KMS-11 (cell line): ENCODE measurements around the gene ECE1.

Experiments
- H2AFZ ChIP-seq: fragments of 200-600 bp; sonication (generic); 2 replicates; pipeline ENCODE4 v1.6.1; 2016; ENCODE audit warnings: antibody characterized with exemption, mixed run types, low read depth
- H3K27ac ChIP-seq: fragments of 200-600 bp; sonication (generic); 2 replicates; pipeline ENCODE4 v1.6.1; 2016; ENCODE audit warnings: mild to moderate bottlenecking, mixed run types
- H3K27me3 ChIP-seq: fragments of 200-600 bp; sonication (generic); 2 replicates; pipeline ENCODE4 v1.6.1; 2017; ENCODE audit warnings: mild to moderate bottlenecking, low read depth, mixed run types, moderate library complexity; ENCODE audit not compliant: insufficient read depth
- H3K36me3 ChIP-seq: fragments of 200-600 bp; sonication (generic); 2 replicates; pipeline ENCODE4 v1.6.1; 2017; ENCODE audit warnings: mild to moderate bottlenecking, mixed run types; ENCODE audit not compliant: insufficient read depth
- H3K4me1 ChIP-seq: fragments of 200-600 bp; sonication (generic); 2 replicates; pipeline ENCODE4 v1.6.1; 2016; ENCODE audit warnings: mild to moderate bottlenecking, low read depth, mixed run types; ENCODE audit not compliant: poor library complexity, severe bottlenecking
- H3K4me2 ChIP-seq: fragments of 200-600 bp; sonication (generic); 2 replicates; pipeline ENCODE4 v1.7.0; 2016; ENCODE audit warnings: mild to moderate bottlenecking, mixed run types
- H3K4me3 ChIP-seq: fragments of 200-600 bp; sonication (generic); IDR thresholded peaks from 2 replicates; pipeline ENCODE4 v1.6.1; 2017; ENCODE audit warnings: low read depth, low read length, mixed read lengths; ENCODE audit not compliant: insufficient read depth
- H3K79me2 ChIP-seq: fragments of 200-600 bp; sonication (generic); 2 replicates; pipeline ENCODE4 v1.6.1; 2016; ENCODE audit warnings: low read depth, mixed run types; ENCODE audit not compliant: insufficient read depth
- H3K9ac ChIP-seq: fragments of 200-600 bp; sonication (generic); 2 replicates; pipeline ENCODE4 v1.6.1; 2016; ENCODE audit warnings: mild to moderate bottlenecking, mixed run types
- H4K20me1 ChIP-seq: fragments of 200-600 bp; sonication (generic); 2 replicates; pipeline ENCODE4 v1.6.1; 2016; ENCODE audit warnings: mild to moderate bottlenecking, mixed run types; ENCODE audit not compliant: insufficient read depth
- TF ChIP-seq, protein P1 (sequence below): fragments of 200-600 bp; sonication (generic); conservative IDR thresholded peaks from 2 replicates; pipeline ENCODE4 v1.6.1; 2017; ENCODE audit warnings: low read depth, mild to moderate bottlenecking, antibody characterized with exemption, low read length, moderate library complexity, mixed read lengths

ECE1 gene

DNA sequence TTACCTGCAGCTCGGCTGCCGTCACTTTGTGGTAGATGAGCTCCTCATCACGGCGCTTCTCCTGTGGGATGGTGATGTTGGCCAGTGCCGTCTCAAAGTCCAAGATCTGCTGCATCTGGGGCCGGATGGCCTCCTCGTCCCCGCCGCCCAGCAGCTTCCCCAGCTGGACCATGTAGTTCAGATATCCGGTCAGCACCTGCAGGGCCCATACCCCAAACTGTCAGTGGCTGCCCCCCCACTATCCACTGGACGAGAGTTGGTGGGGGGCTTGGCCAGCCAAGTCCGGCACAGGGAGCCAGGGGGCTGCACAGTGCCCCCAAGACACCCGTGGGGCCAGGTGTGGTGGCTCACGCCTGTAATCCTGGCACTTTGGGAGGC is 34.3 kb downstream of the ECE1 start:
- H3K4me2 ChIP-seq: no peak overlapping the region
- H3K4me3 ChIP-seq: no peak overlapping the region
- TF ChIP-seq, protein P1, sequence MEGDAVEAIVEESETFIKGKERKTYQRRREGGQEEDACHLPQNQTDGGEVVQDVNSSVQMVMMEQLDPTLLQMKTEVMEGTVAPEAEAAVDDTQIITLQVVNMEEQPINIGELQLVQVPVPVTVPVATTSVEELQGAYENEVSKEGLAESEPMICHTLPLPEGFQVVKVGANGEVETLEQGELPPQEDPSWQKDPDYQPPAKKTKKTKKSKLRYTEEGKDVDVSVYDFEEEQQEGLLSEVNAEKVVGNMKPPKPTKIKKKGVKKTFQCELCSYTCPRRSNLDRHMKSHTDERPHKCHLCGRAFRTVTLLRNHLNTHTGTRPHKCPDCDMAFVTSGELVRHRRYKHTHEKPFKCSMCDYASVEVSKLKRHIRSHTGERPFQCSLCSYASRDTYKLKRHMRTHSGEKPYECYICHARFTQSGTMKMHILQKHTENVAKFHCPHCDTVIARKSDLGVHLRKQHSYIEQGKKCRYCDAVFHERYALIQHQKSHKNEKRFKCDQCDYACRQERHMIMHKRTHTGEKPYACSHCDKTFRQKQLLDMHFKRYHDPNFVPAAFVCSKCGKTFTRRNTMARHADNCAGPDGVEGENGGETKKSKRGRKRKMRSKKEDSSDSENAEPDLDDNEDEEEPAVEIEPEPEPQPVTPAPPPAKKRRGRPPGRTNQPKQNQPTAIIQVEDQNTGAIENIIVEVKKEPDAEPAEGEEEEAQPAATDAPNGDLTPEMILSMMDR: no peak

DNA sequence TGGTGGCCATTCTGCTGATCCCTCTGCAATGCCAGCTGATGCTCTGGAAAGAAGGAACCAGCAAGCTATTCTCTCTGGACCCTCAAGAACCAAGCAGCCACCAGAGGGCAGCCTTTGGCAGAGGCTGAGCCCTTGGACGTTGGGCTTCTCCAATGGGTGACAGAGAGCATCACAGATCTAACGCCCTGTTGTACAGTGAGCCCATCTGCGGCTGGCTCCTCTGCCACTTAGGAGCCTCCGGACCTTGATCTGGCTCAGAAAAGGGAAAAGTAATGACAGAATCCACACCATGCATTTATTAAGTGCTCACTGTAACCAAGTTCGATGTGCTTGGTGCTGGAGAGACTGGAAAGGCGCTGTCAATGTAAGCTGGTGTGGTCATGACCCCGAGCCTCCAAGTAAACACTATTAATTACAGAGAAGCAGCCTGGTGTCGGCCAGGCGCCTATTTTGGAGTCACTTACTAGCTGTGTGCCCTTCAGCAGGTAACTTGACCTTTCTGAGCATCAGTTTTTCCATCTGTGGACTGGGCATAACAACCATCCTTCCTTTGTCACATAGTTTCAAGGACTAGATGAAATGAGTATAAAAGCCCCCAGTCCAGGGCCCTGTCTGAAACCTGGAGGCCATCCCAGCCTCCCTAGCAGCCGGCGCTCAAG is 34.9 kb downstream of the ECE1 start:
- Histone ChIP-seq H4K20me1 (no peaks in the 10 kb centered on the region), H3K27me3 (no peaks in the 10 kb centered on the region), H3K4me1 (no peaks in the 10 kb centered on the region), H3K9ac (no peak overlapping the region), H3K36me3 (no peaks in the 10 kb centered on the region), H3K79me2 (no peaks in the 10 kb centered on the region), H3K27ac (no peak overlapping the region), H3K4me2 (no peak overlapping the region), H3K4me3 (no peak overlapping the region), H2AFZ (no peak overlapping the region)
- TF ChIP-seq, protein P1: peak; percentile 87

More for the DNA sequence above, 34.3 kb downstream of the ECE1 start:
- no peaks in the 10 kb centered on the region for H4K20me1 ChIP-seq
- no peaks in the 10 kb centered on the region for H3K4me1 ChIP-seq
- no peaks in the 10 kb centered on the region for H3K27me3 ChIP-seq
- no peak overlapping the region for H3K27ac ChIP-seq
- no peaks in the 10 kb centered on the region for H3K79me2 ChIP-seq
- no peaks in the 10 kb centered on the region for H3K36me3 ChIP-seq
- no peak overlapping the region for H3K9ac ChIP-seq
- H2AFZ ChIP-seq: no peak overlapping the region

DNA sequence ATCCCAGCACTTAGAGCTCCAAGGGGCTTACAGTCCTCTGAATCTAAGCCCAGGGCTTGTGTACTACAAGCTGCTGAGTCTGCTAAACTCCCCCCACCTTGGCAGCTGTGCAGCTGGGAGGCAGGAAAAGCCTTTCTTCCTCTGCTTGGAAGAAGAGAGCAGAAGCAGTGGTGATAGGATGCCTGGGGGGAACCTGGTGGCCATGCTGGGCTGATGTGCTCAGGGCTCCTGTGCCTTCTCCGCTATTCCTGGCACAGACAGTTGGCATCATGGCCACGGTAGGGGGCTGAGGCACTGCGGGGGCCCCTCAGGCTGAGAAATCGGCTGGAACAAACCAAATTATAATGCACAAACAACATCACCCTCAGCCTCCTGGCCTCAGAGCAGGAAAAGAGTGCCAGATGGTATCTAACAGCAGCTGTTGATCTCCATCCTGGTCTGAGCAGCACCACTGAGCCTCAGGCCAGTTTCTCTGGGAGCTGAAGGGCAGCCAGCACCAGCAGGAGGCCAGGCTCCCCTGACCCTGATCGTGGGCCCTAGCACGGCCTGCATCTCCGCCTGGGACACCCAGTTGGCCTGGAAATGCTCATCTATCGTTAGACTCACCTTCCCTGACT is 35.8 kb downstream of the ECE1 start:
- Histone ChIP-seq H4K20me1 (no peaks in the 10 kb centered on the region), H2AFZ (no peak overlapping the region), H3K4me2 (no peak overlapping the region), H3K4me1 (no peaks in the 10 kb centered on the region), H3K27me3 (no peaks in the 10 kb centered on the region), H3K27ac (no peak overlapping the region), H3K79me2 (no peaks in the 10 kb centered on the region), H3K36me3 (no peaks in the 10 kb centered on the region), H3K9ac (no peak overlapping the region), H3K4me3 (no peak overlapping the region)
- TF ChIP-seq, protein P1: no peak

DNA sequence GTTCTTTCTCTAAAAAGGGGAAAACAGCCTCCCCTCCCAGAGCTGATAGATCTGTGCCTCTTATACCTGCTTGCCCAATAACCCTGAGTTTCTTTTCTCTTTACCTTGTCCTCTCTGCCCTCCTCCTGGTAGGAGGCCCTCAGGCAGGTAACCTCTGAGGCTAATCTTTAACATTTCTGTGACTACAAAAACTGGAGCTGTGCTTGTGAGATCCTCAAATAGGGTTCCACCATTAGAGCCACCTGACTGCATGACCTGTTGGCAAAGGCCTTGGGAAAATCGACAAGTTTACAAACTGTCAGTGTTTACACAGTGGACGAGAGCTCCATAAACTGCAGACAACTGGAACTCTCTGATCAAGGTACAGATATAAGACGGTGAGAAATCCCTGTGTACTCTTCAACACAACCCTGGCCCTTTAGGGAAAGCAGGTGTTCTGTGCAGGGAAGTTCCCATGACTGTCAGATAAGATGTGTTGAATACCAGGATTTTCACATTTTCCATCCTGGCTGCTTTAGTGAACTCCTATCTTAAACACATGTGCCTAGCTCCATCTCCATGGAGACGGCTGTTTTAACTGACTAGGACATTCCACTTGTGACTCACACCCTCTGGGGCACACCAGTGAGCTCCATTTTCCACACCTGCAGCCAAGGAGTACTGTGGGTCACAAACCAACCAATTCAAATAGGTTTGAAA is 38.3 kb downstream of the ECE1 start:
- Histone ChIP-seq H3K27me3 (no peaks in the 10 kb centered on the region), H4K20me1 (no peaks in the 10 kb centered on the region), H3K79me2 (no peaks in the 10 kb centered on the region), H3K4me3 (no peak overlapping the region), H3K4me1 (no peaks in the 10 kb centered on the region), H3K9ac (no peak overlapping the region), H3K27ac (no peak overlapping the region), H3K4me2 (no peak overlapping the region), H2AFZ (no peak overlapping the region), H3K36me3 (no peaks in the 10 kb centered on the region)
- TF ChIP-seq, protein P1: no peak
